Measurements from ENCODE around the gene ABR. TPM values are rescaled to one million over a fixed set of nuclear protein-coding genes. Genes with fewer than 3 reads are reported as not detected.

The ABR gene
- total RNA-seq, 1 donor from 2014 or later = 110 TPM

DNA sequence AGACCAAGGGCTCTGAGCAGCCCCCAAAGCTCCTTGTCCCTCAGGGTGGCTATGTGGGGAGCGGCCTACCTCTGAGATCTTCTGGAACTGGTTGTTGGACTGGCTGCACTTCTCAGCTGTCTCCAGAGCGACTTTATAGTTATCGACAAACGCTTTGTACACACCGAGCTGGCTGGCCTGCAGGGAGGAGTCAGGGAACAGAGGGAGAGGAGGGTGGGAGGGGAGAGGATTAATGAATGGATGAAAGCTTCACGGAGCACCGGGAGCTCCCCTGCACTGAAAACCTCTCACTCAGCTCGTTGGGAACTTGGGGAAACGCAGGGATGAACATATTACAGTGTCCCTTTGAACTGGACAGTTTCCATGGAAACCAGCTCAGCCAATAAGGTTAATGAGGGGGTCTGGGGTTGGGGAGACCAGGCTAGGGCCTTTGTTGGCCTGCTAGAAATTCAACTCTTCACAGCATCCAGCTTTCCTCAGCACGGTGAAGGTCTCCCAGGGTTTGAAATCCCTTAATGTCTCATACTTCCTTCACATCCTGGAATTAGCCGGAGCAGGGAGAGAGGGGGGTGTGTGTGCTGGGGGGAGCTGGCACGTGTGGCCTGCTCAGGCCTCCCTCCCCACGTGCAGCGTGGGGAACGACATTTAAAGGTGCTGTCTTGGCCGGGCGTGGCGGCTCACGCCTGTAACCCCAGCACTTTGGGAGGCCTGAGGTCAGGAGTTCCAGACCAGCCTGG lies 96.2 kb downstream of the ABR start:
- Mint-ChIP-seq H3K4me3 (ENCODE audit: unreplicated experiment) (no peak overlapping the region), H3K27me3 (ENCODE audit: unreplicated experiment) (no peaks in the 10 kb centered on the region), H3K27ac (ENCODE audit: unreplicated experiment) (no peak overlapping the region), H3K36me3 (ENCODE audit: unreplicated experiment) (peaks cover 7% of the 10 kb centered on the region), H3K9me3 (ENCODE audit: unreplicated experiment) (no peaks in the 10 kb centered on the region), H3K4me1 (ENCODE audit: unreplicated experiment) (peaks cover 22% of the 10 kb centered on the region)
- TF ChIP-seq, protein P1, sequence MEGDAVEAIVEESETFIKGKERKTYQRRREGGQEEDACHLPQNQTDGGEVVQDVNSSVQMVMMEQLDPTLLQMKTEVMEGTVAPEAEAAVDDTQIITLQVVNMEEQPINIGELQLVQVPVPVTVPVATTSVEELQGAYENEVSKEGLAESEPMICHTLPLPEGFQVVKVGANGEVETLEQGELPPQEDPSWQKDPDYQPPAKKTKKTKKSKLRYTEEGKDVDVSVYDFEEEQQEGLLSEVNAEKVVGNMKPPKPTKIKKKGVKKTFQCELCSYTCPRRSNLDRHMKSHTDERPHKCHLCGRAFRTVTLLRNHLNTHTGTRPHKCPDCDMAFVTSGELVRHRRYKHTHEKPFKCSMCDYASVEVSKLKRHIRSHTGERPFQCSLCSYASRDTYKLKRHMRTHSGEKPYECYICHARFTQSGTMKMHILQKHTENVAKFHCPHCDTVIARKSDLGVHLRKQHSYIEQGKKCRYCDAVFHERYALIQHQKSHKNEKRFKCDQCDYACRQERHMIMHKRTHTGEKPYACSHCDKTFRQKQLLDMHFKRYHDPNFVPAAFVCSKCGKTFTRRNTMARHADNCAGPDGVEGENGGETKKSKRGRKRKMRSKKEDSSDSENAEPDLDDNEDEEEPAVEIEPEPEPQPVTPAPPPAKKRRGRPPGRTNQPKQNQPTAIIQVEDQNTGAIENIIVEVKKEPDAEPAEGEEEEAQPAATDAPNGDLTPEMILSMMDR (IDR thresholded peaks at IDR 0.05) = no peak
- no peak for DNase-seq (ENCODE audit: extremely low spot score, unreplicated experiment)

DNA sequence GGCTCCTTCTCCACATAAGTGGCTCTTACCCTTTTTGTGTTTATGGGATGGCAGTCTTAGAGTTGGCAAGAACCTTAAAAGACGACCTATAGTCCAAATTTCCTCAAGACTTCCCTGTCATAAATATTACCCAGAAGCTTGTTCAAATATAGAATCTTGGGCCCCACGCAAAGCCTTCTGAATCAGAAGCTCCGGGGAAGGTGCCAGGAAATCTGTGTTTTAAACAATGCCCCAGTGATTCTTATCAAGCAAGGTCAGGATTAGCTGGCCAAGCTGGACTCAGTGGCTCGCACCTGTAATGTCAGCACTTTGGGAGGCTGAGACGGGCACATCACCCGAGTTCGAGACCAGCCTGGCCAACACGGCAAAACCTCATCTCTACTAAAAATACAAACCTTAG lies 97.2 kb downstream of the ABR start:
- DNase-seq (ENCODE audit: extremely low spot score, unreplicated experiment) = no peak
- TF ChIP-seq, protein P1 (IDR thresholded peaks at IDR 0.05) = no peak
- Mint-ChIP-seq H3K4me3 (ENCODE audit: unreplicated experiment) (no peak overlapping the region), H3K4me1 (ENCODE audit: unreplicated experiment) (peaks cover 16% of the 10 kb centered on the region), H3K36me3 (ENCODE audit: unreplicated experiment) (peaks cover 12% of the 10 kb centered on the region), H3K27ac (ENCODE audit: unreplicated experiment) (no peak overlapping the region), H3K27me3 (ENCODE audit: unreplicated experiment) (no peaks in the 10 kb centered on the region), H3K9me3 (ENCODE audit: unreplicated experiment) (no peaks in the 10 kb centered on the region)

DNA sequence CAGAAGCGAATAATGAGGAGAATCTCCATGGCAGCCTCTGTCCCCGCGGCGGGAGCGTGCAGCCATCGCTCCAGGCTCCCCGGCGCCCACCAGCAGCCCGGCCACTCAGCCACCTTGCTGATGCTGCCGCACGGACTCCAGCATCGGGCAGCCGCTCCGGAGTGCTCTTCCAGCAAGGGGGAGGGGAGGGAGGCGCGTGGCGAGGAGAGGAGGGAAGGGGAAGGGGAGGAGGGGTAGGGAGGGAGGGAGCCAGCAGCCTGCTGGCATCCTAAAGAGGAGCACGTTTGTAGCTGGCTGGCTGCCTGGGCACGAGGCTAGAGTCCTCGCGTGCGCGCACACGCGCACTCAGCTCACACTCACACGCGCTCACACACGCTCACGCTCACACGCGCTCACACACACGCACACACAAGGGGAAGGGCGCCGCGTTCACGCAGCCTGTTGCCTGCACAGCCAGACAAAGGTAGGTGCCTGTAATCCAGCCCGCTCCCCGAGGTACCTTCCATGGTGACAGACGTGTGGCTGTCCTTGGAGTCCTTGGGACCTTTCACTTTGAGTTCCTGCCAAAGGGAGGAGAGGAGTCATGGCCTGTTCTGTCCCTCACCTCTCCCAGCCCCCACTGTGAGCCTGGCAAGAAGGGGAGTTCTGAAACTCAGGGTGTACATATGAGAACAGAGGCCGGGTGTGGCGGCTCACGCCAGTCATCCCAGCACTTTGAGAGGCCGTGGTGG lies 100.8 kb downstream of the ABR start:
- no peak for DNase-seq (ENCODE audit: extremely low spot score, unreplicated experiment)
- H3K9me3 Mint-ChIP-seq (ENCODE audit: unreplicated experiment) = no peaks in the 10 kb centered on the region
- H3K27ac Mint-ChIP-seq (ENCODE audit: unreplicated experiment) = no peak overlapping the region
- TF ChIP-seq, protein P1 (IDR thresholded peaks at IDR 0.05) = no peak
- H3K36me3 Mint-ChIP-seq (ENCODE audit: unreplicated experiment) = peaks cover 18% of the 10 kb centered on the region
- no peak overlapping the region for H3K4me3 Mint-ChIP-seq (ENCODE audit: unreplicated experiment)
- H3K27me3 Mint-ChIP-seq (ENCODE audit: unreplicated experiment) = no peaks in the 10 kb centered on the region
- H3K4me1 Mint-ChIP-seq (ENCODE audit: unreplicated experiment) = peaks cover 12% of the 10 kb centered on the region

DNA sequence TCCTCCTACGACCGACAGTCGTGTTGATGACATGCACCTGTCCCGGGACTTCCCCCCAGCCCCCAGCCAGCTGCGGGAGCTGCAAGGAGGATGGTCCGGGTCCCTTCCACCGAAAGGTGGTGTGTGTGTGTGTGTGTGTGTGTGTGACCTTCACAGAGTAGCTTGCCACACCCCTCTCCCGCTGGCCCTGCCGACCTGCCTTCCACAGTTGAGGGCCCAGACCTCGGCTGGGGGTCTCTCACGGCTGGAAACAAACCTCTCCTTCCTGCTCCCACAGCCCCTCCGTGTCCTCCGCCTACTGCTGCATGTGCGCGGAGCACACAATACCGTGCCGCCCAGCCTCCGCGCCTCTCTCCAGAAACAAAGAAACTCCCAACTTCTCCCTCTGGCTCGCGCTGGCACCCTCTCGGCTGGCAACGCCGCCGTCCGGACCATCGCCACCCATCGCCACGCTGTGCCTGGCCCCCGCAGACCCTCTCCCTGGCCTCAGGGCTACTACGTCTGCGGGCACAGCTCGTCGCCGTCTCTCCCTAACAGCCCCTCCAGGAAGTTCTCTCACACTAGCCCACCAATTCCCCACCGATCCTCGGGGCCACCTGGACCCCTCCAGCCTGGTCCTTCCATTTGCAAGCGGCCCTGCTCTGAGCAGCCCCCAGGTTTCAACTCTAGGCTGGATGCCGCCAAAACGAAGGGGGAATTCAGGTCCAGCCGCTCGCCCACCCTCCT lies 101.6 kb downstream of the ABR start:
- H3K4me1 Mint-ChIP-seq (ENCODE audit: unreplicated experiment) = peaks cover 12% of the 10 kb centered on the region
- no peak overlapping the region for H3K4me3 Mint-ChIP-seq (ENCODE audit: unreplicated experiment)
- H3K27ac Mint-ChIP-seq (ENCODE audit: unreplicated experiment) = peak overlapping the region; percentile 47
- H3K36me3 Mint-ChIP-seq (ENCODE audit: unreplicated experiment) = peaks cover 18% of the 10 kb centered on the region
- no peak for DNase-seq (ENCODE audit: extremely low spot score, unreplicated experiment)
- no peaks in the 10 kb centered on the region for H3K9me3 Mint-ChIP-seq (ENCODE audit: unreplicated experiment)
- TF ChIP-seq, protein P1 (IDR thresholded peaks at IDR 0.05) = no peak
- H3K27me3 Mint-ChIP-seq (ENCODE audit: unreplicated experiment) = no peaks in the 10 kb centered on the region

DNA sequence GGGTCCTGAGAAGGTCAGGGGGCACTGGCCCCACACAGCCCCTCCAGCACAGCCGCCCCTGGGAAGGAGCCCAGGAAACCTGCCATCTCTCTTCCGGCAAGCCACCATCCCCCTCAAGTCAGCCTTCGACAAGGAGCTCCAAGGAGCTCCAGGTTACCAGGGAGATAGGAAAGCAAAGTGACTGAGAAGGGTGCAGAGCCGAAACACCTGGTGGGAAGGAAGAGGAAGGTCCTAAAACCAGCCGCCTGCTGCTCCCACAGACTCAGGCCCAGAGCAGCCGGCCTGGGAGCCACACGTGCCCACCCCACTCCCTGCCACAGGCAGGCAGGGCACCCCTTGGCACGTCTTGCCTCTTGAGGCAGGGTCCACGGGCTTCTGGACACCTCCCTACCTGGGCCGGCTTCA lies 102.2 kb downstream of the ABR start:
- no peaks in the 10 kb centered on the region for H3K9me3 Mint-ChIP-seq (ENCODE audit: unreplicated experiment)
- DNase-seq (ENCODE audit: extremely low spot score, unreplicated experiment) = no peak
- H3K27ac Mint-ChIP-seq (ENCODE audit: unreplicated experiment) = no peak overlapping the region
- H3K4me3 Mint-ChIP-seq (ENCODE audit: unreplicated experiment) = no peak overlapping the region
- H3K4me1 Mint-ChIP-seq (ENCODE audit: unreplicated experiment) = peaks cover 12% of the 10 kb centered on the region
- TF ChIP-seq, protein P1 (IDR thresholded peaks at IDR 0.05) = no peak
- H3K36me3 Mint-ChIP-seq (ENCODE audit: unreplicated experiment) = peaks cover 16% of the 10 kb centered on the region
- H3K27me3 Mint-ChIP-seq (ENCODE audit: unreplicated experiment) = no peaks in the 10 kb centered on the region

Measured in osteocyte (in vitro differentiated cells).